VCaP (cell line): Measurements from ENCODE around the gene ATMIN.

ENCODE experiments used
- H3K27ac ChIP-seq: fragments of 450-650 bp; 2 replicates; pipeline ENCODE4 v1.5.1; 2017
- CTCF ChIP-seq: fragments of 450-650 bp; conservative IDR thresholded peaks from 2 replicates; pipeline ENCODE4 v1.5.1; 2017; ENCODE audit warnings: mild to moderate bottlenecking, moderate library complexity

Gene ATMIN

GRCh38 chr16:80991792-80992430, 43.7 kb upstream of the ATMIN start:
- no peak for TF ChIP-seq CTCF

DNA sequence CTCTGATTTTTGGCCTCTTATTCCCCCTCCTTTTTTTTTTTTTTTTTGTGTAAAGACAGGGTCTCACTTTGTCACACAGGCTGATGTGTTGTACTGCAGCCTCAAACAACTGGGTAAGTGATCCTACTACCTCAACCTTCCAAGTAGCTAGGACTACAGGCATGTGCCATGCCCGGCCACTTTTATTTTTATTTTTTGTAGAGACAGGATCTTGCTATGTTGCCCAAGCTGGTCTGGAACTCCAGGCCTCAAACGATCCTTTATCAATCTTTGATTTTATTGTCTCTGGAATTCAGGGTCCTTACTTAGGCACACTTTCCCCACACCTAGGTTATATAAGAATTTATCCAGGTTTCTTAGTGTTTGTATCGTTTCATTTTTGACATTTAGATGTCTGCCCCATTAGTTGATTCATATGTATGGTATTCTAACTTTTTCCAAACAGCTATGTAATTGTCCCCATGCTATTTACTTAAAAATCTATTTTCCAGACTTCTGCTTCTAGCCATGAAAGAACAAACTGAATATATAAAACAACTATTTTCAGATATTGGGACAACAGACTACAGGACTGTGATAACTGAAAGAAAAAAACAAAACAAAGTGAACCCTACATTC, 42.9 kb upstream of the ATMIN start:
- no peak overlapping the region for H3K27ac ChIP-seq
- no peak for TF ChIP-seq CTCF

More at GRCh38 chr16:80991792-80992430, 43.7 kb upstream of the ATMIN start:
- H3K27ac ChIP-seq: no peak overlapping the region

GRCh38 chr16:80993307-80993706, 42.3 kb upstream of the ATMIN start:
- TF ChIP-seq CTCF: no peak
- H3K27ac ChIP-seq: no peak overlapping the region

DNA sequence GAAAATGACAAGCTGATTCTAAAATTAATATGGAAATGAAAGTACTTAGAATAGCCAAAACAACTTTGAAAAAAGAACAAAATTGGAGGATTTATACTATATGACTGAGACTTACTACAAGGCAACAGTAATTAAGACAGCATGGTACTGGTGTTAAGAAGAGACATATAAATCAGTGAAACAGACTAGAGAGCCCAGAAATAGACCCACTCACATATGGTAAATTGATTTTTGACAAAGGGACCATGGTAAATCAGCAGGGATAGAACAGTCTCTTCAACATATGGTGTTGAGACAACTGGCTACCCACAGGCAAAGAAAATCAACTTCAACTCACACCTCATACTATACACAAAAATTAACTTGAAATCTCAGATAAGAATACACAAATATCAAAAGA, 41.8 kb upstream of the ATMIN start:
- H3K27ac ChIP-seq: no peak overlapping the region
- no peak for TF ChIP-seq CTCF

GRCh38 chr16:80994451-80994850, 41.2 kb upstream of the ATMIN start:
- TF ChIP-seq CTCF: no peak
- no peak overlapping the region for H3K27ac ChIP-seq

- peak overlapping the region; percentile 74 for H3K27ac ChIP-seq
- TF ChIP-seq CTCF: no peak
Measured at GRCh38 chr16:80996688-80997138, 38.9 kb upstream of the ATMIN start.

GRCh38 chr16:80997139-80997798, 38.4 kb upstream of the ATMIN start:
- TF ChIP-seq CTCF: no peak
- peak overlapping the region; percentile 74 for H3K27ac ChIP-seq
